ENCODE data around the gene SPO11.

The SPO11 gene

DNA sequence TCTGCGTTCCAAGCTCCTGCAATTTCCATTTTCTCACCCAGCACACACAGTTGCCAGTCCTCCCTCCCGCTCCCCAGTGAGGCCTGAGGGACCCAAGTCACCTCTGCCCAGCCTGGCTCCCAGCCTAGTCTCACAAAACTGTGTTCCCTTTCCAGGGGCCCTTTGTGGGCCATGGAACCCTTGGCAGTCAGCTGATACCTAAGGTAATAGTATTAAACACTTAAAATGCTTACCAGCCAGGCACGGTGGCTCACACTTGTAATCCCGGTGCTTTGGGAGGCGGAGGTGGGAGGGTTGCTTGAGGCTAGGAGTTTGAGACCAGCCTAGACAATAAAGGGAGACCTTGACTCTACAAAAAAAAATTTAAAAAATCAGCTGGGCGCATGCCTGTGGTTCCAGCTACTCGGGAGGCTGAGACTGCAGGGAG lies 58.4 kb downstream of the SPO11 start:
- in situ Hi-C loops (cut with MboI; ENCODE audit: low sequenced_read_pairs) = loop anchor here (5.0 kb wide), 1 partner anchor 94 kb away; no protein-coding TSS in a partner anchor

DNA sequence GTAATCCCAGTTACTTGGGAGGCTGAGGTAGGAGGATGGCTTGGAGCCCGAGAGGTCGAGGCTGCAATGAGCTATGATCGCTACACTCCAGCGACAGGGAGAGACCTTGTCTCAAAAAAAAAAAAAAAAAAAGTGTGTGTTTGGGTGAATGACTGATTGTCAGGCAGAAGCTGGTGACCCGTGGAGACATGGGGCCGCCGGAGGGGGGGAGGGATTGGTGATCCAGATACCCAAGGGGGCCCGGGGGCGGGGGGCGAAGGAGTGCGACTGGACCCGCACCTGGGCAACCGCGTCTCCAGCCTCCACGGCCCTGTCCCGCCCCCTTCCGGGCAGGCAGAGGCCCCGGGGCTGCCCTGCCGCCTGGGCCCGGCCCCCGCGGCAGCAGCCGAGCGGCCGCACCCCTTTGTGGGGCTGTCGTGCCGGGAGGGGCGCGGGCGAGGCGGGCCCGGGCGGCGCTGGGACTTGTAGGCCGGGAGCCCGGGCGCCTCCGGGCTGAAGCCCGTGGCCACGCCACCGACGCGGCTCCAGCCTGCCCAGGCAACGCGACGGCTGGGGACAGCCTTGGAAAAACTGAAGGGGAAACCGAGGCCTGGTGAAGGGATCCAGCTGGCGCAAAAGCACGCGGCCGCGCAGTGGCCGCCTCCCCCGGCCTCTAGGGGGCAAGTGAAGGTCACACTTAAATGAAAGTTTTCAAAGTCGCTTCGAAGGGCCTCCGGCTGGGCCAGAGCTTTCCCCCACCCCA lies 59.5 kb downstream of the SPO11 start:
- in situ Hi-C loops (cut with MboI; ENCODE audit: low sequenced_read_pairs) = loop anchor here (5.0 kb wide), 1 partner anchor 93 kb away; no protein-coding TSS in a partner anchor

DNA sequence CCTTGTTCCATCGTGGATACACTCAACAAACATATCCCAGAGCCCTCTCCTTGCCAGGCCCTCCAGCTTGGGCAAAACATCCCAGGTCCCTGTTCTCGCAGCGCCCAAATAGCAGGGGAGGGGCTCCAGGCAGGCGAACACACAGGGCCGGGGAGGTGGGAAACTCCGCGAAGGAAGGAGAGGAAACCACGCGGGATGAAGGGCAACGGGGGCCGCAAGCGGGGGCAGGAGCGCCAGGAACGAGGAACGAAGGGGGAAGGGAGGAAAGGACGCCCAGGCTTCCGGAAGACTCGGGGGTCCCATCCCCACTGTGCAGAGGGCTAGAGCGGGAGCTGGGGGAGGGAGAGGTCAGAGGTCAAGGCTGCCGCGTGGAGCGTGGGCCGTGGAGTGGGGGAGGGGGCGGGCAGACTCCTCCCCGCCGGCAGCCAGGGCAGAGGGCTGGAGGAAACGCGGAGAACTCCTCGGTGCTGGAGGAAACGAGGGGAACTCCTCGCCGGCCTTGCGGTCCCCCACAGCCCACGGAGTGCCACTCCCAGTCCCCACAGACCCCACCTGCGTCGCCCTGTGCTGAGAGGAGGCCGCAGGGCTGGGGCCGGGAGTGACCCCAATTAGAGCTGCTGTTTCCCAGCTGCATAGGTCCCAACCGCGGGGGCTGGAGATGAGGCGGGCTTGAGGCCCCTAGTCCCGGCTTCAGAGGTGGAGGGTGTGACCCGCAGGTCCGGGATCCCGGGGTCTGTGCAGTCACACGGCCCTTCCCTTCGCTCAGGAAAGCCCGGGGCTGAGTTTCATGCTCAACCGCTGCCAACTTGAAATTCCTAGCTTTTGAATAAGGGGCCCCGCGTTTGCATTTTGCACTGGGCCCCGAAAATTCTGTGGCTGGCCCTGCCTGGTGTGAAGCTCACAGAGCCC lies 60.3 kb downstream of the SPO11 start:
- in situ Hi-C loops (cut with MboI; ENCODE audit: low sequenced_read_pairs) = loop anchor here (5.0 kb wide), 1 partner anchor 92 kb away; no protein-coding TSS in a partner anchor

DNA sequence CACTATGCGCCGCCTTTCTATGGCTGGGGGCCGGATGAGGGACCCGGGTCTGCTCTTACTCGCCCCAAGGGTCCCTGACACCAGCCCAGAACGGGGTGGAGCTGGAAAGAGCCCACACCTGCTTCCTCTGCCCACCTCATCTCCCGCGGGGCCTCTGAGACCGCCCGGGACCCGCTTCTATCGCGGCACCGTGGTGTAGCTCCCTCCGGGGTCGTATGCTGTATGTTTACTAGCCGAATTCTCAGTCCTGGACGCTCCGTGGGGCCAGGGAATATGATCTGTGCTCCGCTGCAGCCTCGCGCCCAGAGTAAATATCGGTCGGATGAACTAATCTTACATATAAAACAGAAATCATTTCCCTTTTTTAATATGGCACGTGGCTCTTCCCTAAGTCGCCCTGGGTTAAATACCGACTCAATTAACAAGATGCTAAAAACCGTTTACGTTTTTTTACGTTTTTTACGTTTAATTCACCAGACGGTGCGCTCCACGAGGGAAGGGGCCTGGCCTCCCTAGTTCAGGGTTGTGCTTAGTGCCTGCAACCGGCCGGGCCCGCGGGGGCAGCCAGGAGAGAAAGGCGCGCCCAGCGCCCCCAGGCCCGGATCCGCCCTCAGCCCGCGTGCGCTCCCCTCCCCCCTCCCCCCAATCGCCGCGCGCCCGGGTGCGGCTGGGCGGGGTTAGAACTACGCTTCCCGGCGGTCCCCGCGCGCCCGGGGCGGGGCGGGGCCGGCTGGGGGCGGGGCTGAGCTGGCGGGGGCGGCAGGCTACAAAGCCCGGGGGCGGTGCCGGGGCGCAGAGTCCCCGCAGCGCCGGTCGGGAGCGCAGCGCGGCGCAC lies 61.2 kb downstream of the SPO11 start, which contains the start of gene RBM38:
RBM38 (plus strand) TSS at position 793 of the 835 bp plus-strand sequence. CDS start 186 bp downstream, outside the sequence.
- in situ Hi-C loops (cut with MboI; ENCODE audit: low sequenced_read_pairs) = no loop called here

DNA sequence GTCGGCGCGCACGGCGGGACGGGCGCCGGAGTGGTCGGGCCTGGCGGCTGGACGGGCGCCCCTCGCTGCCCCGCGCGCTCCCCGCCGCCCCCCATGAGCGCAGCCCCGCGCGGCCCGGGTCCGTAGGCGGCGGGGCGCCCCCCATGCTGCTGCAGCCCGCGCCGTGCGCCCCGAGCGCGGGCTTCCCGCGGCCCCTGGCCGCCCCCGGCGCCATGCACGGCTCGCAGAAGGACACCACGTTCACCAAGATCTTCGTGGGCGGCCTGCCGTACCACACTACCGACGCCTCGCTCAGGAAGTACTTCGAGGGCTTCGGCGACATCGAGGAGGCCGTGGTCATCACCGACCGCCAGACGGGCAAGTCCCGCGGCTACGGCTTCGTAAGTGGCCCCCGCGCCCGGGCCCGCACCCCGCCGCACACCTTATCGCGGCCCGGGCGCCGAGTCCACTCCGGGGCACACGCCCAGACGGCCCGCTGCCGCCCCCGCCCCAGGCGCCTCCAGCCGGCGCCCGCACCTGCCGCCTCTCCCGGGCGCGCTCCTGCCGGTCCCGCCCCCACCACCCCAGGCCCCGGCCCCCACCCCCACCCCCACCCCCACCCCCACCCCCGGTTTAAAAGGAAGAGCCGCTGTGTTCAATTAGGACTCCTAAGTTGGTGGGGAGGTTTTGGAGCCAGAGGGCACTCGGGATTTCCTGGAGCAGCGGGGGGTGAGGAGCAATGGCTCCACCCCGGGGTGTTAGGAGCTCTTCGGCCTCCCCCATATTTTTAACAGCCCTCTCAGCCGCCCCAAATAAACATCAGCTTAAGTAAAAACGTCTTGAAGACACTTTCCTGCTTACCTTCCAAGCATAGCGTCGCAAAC lies 62.1 kb downstream of the SPO11 start:
- in situ Hi-C loops (cut with MboI; ENCODE audit: low sequenced_read_pairs) = no loop called here

DNA sequence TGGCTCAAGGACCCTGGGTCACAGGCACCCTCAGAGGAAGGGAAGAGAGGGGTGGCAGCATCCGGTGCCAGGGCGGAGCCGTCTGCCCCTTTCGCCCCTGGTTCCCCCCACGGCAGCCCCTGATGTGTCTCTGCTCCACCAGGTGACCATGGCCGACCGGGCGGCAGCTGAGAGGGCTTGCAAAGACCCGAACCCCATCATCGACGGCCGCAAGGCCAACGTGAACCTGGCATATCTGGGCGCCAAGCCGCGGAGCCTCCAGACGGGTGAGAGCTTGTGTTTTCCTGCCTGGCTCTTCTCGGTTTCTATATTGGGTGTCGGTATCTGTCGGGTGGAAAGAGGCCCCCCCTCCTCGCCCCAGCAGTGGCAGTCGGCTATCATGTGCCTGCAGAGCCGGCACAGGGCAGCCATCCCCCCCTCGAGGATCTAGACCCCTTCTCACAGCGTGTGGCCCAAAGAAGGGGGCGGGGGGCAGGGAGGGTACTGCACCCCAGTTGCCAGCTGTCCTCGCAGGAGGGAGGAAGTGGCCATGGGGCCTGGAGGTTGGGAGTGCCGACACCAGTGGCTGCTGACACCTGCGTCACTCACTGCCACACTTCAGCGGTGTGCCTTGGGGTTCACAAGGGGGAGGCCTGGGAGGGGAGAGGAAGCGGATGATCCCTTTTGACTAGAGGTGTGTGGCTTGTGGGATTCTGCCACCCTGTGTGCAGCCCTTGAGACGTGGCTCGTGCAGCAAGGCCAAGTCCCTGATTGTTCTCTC lies 63.1 kb downstream of the SPO11 start:
- in situ Hi-C loops (cut with MboI; ENCODE audit: low sequenced_read_pairs) = no loop called here

All from HL-60/S4 treated with retinoic acid at 250 ng/mL for 4 days and 3 days (cell line).